HG03442 (cell line): Measurements from ENCODE around the gene FKTN.

Source experiments
- ATAC-seq: cut with Tn5 transposase; IDR thresholded peaks from one replicate; pipeline ENCODE4 v1.9.1; 2021; ENCODE audit warnings: mild to moderate bottlenecking, moderate library complexity; ENCODE audit not compliant: unreplicated experiment

FKTN gene

DNA sequence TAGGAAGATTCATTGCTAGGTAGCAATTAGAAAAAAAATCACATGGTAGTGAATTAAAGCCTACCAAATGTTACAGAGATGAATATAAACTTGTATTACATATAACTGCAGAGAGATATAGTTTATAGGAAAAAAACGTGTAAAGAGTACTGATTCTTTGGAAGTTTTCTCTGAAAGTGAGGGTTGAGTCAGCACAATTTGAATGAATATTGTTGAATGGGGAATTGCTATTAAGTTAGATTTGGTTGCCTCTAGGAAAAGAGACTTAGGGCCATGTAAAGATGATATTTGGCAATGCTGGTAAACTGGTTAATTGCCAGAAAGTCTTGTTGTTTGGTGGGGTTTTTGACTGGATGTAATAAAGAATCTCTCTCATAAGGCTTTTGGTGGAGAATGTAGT lies 67.2 kb downstream of the FKTN start:
- ATAC-seq = no peak

- no peak for ATAC-seq
These were observed 74.9 kb downstream of the FKTN start for GRCh38 chr9:105632807-105633206.

- no peak for ATAC-seq
These were observed 75.5 kb downstream of the FKTN start for GRCh38 chr9:105633411-105633810.

DNA sequence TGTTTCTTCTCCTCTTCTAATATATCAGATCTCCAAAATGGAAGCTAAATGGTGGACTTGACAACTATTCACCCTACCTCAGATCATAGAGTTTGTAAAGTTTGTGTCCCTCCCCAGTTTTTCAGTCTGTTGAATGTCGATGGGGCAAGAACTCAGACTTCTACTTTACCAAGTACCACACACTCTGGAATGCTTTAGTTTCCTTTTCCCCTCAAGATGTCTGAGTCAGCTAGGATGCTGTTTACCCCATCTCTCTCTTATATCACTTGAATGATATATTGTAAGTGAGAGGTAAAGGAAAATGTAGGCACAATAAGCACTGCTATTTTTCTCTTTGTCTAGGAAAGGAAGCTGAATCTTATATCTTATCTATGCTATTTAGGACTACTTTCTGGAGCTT lies 78.4 kb downstream of the FKTN start:
- ATAC-seq = no peak

DNA sequence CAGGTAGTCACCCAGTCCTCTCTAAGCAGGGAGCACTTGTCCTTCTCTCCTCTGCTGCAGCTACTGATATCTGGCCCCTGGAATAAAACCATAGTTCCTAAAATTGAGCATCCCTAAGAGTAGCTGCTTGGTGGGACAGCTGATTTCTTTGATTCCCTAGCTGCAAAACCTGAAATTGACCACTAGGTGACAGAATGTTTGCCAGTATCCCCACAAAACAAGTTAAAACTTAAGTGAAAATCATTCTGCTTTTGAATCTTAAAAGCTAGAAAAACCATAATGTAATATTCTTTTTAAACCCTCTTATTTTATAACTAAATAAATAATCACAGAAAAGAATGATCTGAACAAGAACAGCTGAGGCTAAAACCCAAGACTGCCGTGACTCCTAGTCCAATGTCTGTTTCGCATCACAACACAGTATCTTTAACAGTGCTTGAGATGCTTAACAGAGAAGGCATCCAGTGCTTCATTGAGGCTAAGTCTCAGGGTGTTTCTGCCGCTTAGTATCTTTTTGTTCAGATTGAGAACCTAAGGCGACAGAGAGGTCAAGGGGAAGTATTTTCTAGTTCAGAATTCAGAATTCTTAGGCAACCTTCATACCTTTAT lies 80.0 kb downstream of the FKTN start:
- no peak for ATAC-seq

DNA sequence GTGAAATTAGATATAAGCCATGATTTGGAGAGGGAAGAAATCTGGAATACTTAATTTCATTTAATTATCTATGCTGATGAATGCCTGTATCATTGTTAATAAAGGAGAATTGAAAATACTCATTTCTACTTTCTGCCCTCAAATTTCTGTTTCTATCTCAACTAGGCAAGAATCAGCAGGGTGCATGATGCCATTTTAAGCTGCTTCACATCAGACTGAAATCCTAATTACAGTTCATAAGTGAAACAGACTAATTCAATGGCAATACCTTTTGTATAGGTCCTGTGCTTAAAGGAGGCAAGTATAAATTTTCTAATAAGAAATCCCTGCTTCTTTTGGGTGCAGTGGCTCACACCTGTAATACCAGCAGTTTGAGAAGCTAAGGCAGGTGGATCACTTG lies 82.0 kb downstream of the FKTN start:
- no peak for ATAC-seq

DNA sequence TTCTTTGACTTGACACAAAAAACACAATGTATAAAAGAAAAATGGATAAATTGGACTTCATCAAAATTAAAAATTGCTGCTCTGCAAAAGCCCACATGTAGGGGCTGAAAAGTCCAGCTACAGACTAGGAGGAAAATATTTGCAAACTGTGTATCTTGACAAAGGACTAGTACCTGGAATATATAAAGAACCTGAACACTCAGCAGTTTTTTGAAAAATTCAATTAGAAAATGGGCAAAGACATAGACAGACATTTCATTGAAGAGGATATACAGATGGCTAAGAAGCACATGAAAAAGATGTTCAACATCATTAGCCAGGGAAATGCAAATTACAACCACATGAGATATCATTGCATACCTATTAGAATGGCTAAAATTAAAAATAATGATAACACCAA lies 85.9 kb downstream of the FKTN start:
- no peak for ATAC-seq

DNA sequence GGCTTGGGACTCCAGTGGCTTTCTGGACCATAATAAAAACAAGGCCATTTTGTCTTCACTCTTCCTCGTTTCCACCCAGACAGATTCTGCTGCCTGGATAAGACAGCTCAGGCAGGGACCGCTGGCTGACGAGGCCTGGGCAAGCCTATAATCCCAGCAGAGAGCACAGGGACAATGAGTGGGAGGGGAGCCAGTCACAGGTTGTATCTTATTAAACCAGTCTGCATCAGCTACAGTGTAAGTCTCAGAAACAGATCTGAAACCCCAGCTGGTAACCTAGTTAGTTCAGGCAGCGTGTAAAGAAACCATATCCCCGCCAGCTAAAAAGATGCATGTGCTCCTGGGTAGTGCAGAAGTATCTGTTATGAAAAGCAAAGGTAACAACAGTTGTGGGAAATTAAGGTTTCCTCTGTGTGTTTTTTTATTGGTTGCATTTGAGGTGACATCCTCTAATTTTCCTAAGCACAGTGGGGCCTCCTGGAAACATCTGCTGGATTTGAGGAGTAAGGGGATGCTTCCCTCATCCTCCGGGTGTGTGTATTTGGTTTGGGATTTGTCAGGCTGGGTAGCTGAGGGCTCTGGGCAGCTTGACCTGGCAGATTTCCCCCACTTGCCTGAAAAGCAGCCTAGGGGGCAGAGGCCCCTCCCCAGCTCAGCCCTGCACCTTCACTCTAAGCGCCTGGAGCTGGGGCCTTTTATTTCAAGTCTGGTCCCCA lies 89.1 kb downstream of the FKTN start:
- ATAC-seq = no peak

GRCh38 chr9:105647595-105648349 lies 89.8 kb downstream of the FKTN start:
- ATAC-seq = no peak

GRCh38 chr9:105651806-105652205 lies 93.9 kb downstream of the FKTN start:
- ATAC-seq = no peak

GRCh38 chr9:105656131-105656921 lies 98.4 kb downstream of the FKTN start:
- ATAC-seq = peak; percentile 72

- no peak for ATAC-seq
These were observed 100.4 kb downstream of the FKTN start for GRCh38 chr9:105658351-105658750.

GRCh38 chr9:105661011-105661410 lies 103.1 kb downstream of the FKTN start:
- no peak for ATAC-seq

DNA sequence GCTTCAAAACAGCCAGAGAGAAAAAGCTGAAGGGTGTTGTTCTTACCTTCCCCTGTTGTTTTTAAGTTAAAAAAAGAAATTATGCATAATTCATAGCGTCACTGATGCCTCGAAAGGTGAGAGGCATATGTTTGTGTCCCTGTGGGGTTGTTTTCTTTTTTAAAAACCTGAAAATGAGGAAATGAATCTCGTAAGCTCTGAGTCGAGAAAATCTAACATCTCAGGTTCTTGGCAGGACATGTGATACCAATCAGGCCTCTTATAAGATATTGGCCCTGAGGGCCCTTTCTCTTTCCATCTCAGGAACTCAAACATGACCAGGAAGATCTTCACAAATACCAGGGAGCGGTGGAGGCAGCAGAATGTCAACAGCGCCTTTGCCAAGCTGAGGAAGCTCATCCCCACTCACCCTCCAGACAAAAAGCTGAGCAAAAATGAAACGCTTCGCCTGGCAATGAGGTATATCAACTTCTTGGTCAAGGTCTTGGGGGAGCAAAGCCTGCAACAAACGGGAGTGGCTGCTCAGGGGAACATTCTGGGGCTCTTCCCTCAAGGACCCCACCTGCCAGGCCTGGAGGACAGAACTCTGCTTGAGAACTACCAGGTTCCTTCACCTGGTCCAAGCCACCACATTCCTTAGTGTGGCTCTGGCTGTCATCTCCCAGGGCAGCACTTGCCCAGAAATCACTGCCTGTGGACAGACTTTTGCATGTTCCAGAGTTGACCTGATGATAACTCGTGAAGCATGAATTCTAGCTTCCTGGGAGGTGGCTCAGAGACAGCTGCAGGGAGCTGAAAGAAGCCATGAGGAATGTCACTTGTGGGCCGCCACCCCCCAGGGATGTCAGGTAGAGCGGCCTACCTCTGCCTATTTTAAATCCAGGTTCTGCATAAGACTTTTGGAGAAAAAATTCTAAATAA lies 104.5 kb downstream of the FKTN start, which contains the start of gene TAL2:
Gene TAL2 (plus strand): TSS at position 274 of the 921 bp plus-strand sequence. CDS start 40 bp downstream, at position 314.
- ATAC-seq = peak; percentile 83

DNA sequence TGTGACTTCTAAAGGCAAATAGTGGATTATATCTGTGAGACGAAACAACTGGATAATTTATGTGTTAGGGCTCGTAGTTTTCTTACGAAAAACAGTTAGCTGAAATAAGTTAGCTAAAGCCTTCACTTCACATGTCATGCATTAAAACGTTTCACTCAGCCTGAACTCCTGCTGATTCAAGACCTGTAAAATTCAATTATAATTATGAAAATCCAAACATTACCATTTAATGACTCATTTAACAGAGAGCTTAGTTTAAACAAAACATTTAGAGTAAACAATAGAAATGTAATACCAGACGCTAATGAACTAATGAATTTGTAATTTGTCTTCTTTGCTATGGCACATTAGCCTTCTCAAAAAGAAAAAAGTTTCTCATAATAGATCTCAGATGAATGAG lies 106.0 kb downstream of the FKTN start:
- no peak for ATAC-seq

DNA sequence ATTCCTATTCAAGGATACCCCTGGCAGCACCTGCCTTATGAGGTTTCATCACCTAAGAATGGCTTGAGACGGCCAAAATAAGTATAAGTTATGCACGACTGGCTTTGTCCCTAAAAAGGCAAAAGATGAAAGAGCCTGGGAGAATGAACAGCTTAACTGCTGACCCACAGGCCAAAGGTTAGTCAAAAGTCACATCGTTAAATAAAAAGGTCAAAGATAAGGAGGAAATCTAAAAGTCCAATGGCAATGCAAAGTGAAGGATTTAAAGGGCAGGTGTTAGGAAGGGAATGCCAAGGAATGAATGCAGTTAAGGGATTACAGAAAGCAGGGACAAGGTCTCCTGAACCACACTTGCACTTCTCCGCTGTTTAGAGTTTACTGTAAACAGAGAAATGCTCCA lies 109.9 kb downstream of the FKTN start:
- no peak for ATAC-seq

GRCh38 chr9:105670315-105670714 lies 112.4 kb downstream of the FKTN start:
- no peak for ATAC-seq

GRCh38 chr9:105670775-105671174 lies 112.8 kb downstream of the FKTN start:
- ATAC-seq = no peak

GRCh38 chr9:105672711-105673234 lies 114.8 kb downstream of the FKTN start:
- no peak for ATAC-seq

DNA sequence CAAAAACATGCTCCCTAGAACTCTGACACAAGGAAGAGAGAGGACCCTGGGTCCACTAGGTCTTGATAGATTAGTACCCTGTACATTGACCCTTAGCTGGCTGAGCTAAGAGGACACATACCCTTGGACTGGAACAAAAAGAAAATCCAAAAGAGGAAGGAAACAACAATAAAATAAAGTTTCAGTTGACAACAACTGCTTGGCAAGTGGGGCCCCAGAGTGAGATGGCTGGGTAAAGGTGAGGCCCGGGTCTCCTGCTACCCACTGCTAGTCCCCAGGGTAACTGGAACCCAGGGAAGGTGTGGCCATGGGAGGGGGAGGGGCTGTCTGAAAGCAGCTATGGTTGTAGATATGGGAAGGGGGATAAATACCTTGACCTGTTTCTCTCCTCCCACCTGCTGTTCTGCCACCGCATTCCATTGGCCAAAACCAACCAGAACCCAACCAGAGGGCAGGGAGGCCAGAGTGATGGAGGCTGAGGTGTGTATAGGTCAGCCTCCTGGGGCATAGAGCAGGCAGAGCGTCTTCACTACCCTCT lies 116.0 kb downstream of the FKTN start:
- no peak for ATAC-seq
